Heart left ventricle (tissue), 13 donors: ENCODE results near the gene PDE7B.

ENCODE experiments used
- CTCF ChIP-seq, 12 donors: fragments of 200-600 bp; sonication (generic) in 4 of 12; IDR thresholded peaks; one replicate each; pipeline versions ENCODE4 v1.5.0 to v1.8.0; 2018 to 2022; ENCODE audit warnings: antibody characterized with exemption in 12 of 12, mild to moderate bottlenecking in 5 of 12
- POLR2A ChIP-seq, 2 donors: fragments of 450-650 bp; IDR thresholded peaks; one replicate each; pipeline ENCODE4 v1.6.1; 2017; ENCODE audit warnings: antibody characterized with exemption in 2 of 2, mild to moderate bottlenecking in 2 of 2, moderate library complexity in 2 of 2
- donor health status: ischemic (EF 13 %, LVEDD 7.1; RV severe dilation, severe dysfunction).
- donor health status: DM: no; HTN: yes; CAD: no.
- donor health status: DM: no; HTN: no; CAD: no.
- donor health status: ischemic (EF 25% LVEDD 6.9; RV normal size, moderate dysfunction).
- donor health status: ischemic (EF 25% LVEDD 5.7; RV mildly dilated, moderate dysfunction).
- donor health status: ischemic (EF 35%, LVEDD 5.7; RV mildly dilated, moderate dysfunction).
- donor health status: nonischemic (EF 11% LVEDD 7.7; RV severe dilation, severe dysfunction).
- donor health status: DM: yes; HTN: yes; CAD: no.
- donor health status: PGD.
- donor health status: ischemic (EF 29% LVEDD 5.4; RV normal size, mild dysfunction).
- donor health status: nonischemic (EF 23%, LVEDD 6.1; RV moderate dilation, normal function).

GRCh38 chr6:135820340-135820739, 31.2 kb upstream of the PDE7B start:
- TF ChIP-seq POLR2A (IDR thresholded peaks at IDR 0.05) (no peak), CTCF (IDR thresholded peaks at IDR 0.05) (no peak)
